ENCODE data around the gene WDSUB1. TPM values are rescaled to one million over a fixed set of nuclear protein-coding genes. Genes with fewer than 3 reads are reported as not detected.

The WDSUB1 gene
- total and polyA plus RNA-seq, 2 of the 4 experiments (the other 2 are of a cell fraction), result 4.8 to 5.2 TPM

- ChIA-PET POLR2A (ENCODE audit: unreplicated experiment) (no interaction called here), CTCF (no interaction called here)
- Histone ChIP-seq H4K8ac (ENCODE audit: low read depth in 2 of 2, low read length in 2 of 2) (no peak overlapping the region), H3K4me2 (ENCODE audit: low read depth, low read length) (no peak overlapping the region), H3K18ac (ENCODE audit: low read depth, low read length) (no peak overlapping the region), H3K23ac (ENCODE audit: low read depth, low read length) (no peak overlapping the region), H3K56ac (ENCODE audit: extremely low read depth, insufficient read depth, low read length) (no peak overlapping the region), H2BK120ac (ENCODE audit: low read depth, low read length) (no peak overlapping the region), H3K9ac (ENCODE audit: low read depth, low read length) (no peak overlapping the region), H3K27ac (ENCODE audit: insufficient read depth, low read length) (no peak overlapping the region), H2BK5ac (ENCODE audit: low read depth, low read length, poor library complexity, severe bottlenecking) (no peak overlapping the region), H3K4ac (ENCODE audit: low read depth, low read length) (no peak overlapping the region), H4K5ac (ENCODE audit: low read depth, low read length) (no peak overlapping the region), H2BK15ac (ENCODE audit: low read depth, low read length) (no peak overlapping the region), H3K27me3 (ENCODE audit: control insufficient read depth, insufficient read depth, low read length) (no peaks in the 10 kb centered on the region), H3K4me1 (ENCODE audit: control insufficient read depth, insufficient read depth, low read length) (peaks cover 6% of the 10 kb centered on the region), H3K4me3 (ENCODE audit: insufficient read depth, low read depth, low read length) (no peak overlapping the region), H4K91ac (ENCODE audit: insufficient read depth, low read depth, low read length) (no peak overlapping the region), H2AFZ (replicated peaks; ENCODE audit: low read length, poor library complexity) (no peak overlapping the region), H4K20me1 (ENCODE audit: insufficient read depth, low read length) (no peaks in the 10 kb centered on the region), H3K14ac (replicated peaks; ENCODE audit: low read depth, low read length) (no peak overlapping the region), H2BK20ac (ENCODE audit: low read depth, low read length) (no peak overlapping the region), H2AK9ac (replicated peaks; ENCODE audit: low read depth, low read length, poor library complexity) (no peak overlapping the region), H3K9me1 (ENCODE audit: insufficient read depth, low read length) (peaks cover 17% of the 10 kb centered on the region), H3K79me1 (ENCODE audit: low read depth in 1 of 2, low read length in 2 of 2) (peaks cover 0 to 3% of the 10 kb centered on the region in 2 experiments; a peak in 1 of 4 replicates), H3K36me3 (ENCODE audit: control insufficient read depth, insufficient read depth, low read length) (peaks cover 32% of the 10 kb centered on the region), H2AK5ac (ENCODE audit: low read depth, low read length) (no peak overlapping the region), H3K9me3 (ENCODE audit: control insufficient read depth, insufficient read depth, low read length) (no peaks in the 10 kb centered on the region)
- no peak for TF ChIP-seq RFX5 (IDR thresholded peaks at IDR 0.05; ENCODE audit: low read depth, low read length)
- TF ChIP-seq CTCF (conservative IDR thresholded peaks at IDR 0.05; ENCODE audit: low read depth, low read length), result no peak
- no peak for TF ChIP-seq CEBPB (IDR thresholded peaks at IDR 0.05; ENCODE audit: low read depth, low read length)
- no peak for TF ChIP-seq RAD21 (IDR thresholded peaks at IDR 0.05; ENCODE audit: low read length)
- no peak for TF ChIP-seq MAFK (IDR thresholded peaks at IDR 0.05; ENCODE audit: low read depth, low read length)
- TF ChIP-seq MXI1 (IDR thresholded peaks at IDR 0.05; ENCODE audit: borderline replicate concordance, low read depth, low read length), result no peak
- TF ChIP-seq SMC3 (IDR thresholded peaks at IDR 0.05; ENCODE audit: low read depth, low read length), result no peak
- no peak for TF ChIP-seq MAZ (IDR thresholded peaks at IDR 0.05; ENCODE audit: borderline replicate concordance, low read depth, low read length)
- TF ChIP-seq BHLHE40 (IDR thresholded peaks at IDR 0.05; ENCODE audit: low read depth, low read length), result no peak
- no peak for TF ChIP-seq POLR2A (IDR thresholded peaks at IDR 0.05; ENCODE audit: low read depth, low read length)
- intact Hi-C loops (cut with micrococcal nuclease) (no loop called here), in situ Hi-C loops (cut with MboI; ENCODE audit: low sequenced_read_pairs) (no loop called here), dilution Hi-C loops (cut with HindIII; ENCODE audit: low sequenced_read_pairs, unreplicated experiment) (no loop called here)
- 100% methylated on average over 3 of the region's 14 CpGs; no CpG with 5 or more reads in 1 of the 2 experiments for WGBS, 2 experiments (ENCODE audit: extremely low coverage in 2 of 2, insufficient read length in 1 of 2)
- ATAC-seq (ENCODE audit: low read depth) (no peak), DNase-seq (no peak)
- no TSS peak for BruUV-seq (replicated peaks)
Measured at GRCh38 chr2:159196393-159196925, 90.0 kb downstream of the WDSUB1 start.
